NB4 (cell line): ENCODE measurements around the gene BPGM.

ENCODE experiments used
- DNase-seq: peaks from one replicate; pipeline ENCODE4 v3.0.0; 2010; ENCODE audit warnings: low read depth
- H3K4me3 ChIP-seq: one replicate; pipeline ENCODE4 v1.5.1; 2011; ENCODE audit warnings: mild to moderate bottlenecking, low read depth, low read length, moderate library complexity
- CTCF ChIP-seq: IDR thresholded peaks from one replicate; pipeline ENCODE4 v1.5.1; 2012; ENCODE audit warnings: low read depth, low read length
- MYC ChIP-seq: IDR thresholded peaks from 2 replicates; pipeline ENCODE4 v1.6.1; 2011; ENCODE audit warnings: low read depth, low read length
- POLR2A ChIP-seq: IDR thresholded peaks from 2 replicates; pipeline ENCODE4 v1.6.1; 2011; ENCODE audit warnings: mild to moderate bottlenecking; ENCODE audit not compliant: insufficient read length; ENCODE audit errors: extremely low read depth
- TF ChIP-seq, protein P1 (sequence below): IDR thresholded peaks from 2 replicates; pipeline ENCODE4 v1.6.1; 2011; ENCODE audit warnings: low read depth, low read length

The BPGM gene

GRCh38 chr7:134710854-134711624, 64.4 kb downstream of the BPGM start:
- DNase-seq, result no peak
- no peak overlapping the region for H3K4me3 ChIP-seq
- TF ChIP-seq, protein P1, sequence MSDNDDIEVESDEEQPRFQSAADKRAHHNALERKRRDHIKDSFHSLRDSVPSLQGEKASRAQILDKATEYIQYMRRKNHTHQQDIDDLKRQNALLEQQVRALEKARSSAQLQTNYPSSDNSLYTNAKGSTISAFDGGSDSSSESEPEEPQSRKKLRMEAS, result no peak
- TF ChIP-seq POLR2A (no peak), CTCF (no peak)

DNA sequence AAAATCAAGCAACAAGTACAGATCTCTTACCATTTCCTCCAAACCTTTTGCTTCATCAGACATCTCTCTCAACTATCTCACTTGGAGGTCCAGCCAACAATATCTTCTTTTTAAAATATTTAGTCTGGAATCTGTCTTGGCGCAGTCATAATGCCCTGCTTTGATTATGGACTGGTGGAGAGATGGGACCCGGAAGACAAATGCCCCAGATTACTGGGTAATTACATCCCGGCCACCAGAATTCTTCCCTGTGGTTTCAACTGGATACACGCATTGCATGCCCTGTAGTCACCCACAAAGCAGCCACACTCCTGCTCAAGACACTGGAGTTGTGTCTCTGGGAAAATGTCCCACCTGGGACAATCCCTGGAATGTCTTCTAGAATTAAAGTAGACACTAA, 65.5 kb downstream of the BPGM start:
- DNase-seq, result no peak
- H3K4me3 ChIP-seq, result no peak overlapping the region
- TF ChIP-seq POLR2A (no peak), MYC (no peak), CTCF (no peak)
- TF ChIP-seq, protein P1, result no peak

DNA sequence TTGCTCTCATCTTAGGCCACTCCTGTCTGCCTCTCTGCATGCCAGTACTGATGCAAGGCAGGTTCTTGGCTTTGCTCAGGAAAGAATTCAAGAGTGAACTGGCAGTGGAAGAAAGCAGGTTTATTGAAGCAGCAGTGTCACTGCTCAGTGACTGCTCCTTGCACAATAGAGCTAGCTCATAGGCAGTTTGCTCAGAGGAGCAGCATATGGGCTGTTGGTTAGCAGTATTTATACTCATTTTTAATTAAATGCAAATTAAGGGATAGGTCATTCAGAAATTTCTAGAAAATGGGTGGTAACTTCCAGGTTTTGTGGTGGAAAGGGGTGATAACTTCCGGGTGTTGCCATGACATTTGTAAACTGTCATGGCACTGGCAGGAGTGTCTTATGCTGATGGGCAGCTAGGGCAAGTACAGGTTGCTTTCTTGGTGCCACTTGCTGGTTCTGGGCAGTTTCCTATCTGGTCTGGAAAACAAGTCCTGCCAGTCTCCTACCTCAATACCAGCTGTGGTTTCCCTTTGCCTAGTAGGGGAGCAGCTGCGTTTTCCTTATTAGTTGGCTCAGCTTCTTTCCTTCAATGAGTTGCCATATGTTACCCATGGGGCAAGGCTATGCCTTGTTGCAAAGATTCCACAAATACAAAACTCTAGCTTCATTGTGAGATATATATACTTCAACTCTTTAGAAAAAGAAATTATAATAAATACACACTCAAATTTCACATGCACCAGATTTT, 68.0 kb downstream of the BPGM start:
- no peak for TF ChIP-seq MYC
- TF ChIP-seq POLR2A, result no peak
- TF ChIP-seq, protein P1, result no peak
- no peak for TF ChIP-seq CTCF
- DNase-seq, result no peak
- no peak overlapping the region for H3K4me3 ChIP-seq

GRCh38 chr7:134718211-134718875, 71.7 kb downstream of the BPGM start:
- no peak overlapping the region for H3K4me3 ChIP-seq
- TF ChIP-seq POLR2A (no peak), MYC (no peak)
- TF ChIP-seq, protein P1, result no peak
- no peak for DNase-seq

DNA sequence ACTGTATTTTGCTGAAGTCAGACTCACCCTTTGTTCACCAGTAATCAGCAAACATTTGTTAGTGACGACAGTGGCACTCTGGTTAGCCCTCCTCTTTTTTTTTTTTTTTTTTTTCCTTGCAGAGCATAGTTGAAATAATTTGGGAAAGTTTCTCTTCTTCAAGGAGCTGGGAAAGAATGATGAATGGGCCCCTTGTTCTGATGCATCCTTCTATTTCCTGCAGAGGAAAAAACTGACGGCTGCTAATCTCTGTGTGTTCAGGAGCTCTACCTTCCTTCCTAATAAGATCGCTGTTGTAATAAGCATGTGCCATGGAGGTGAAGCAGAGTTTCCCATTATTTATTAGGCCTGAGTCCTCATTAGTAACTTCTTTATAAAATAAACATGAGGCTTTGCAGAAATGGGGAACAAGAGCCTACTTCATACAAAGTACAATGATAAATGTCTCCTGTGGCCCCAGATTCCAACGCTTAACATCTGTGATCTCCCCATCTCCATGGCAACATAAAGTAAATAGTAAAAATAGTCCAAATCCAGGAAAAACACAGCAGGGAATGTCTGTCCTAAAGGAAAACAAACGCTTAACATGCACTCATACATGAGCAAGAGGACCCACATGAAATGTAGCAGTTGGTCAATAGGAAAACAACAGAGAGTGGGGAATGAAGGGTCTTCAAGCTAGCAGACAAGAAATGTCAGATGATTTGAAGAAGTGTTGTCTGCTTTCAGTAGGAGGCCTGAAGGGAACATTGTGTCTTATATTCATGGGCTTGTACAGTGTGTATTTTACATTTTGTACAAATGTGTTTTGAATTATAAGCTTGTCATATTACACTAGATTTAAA, 73.7 kb downstream of the BPGM start:
- no peak overlapping the region for H3K4me3 ChIP-seq
- no peak for DNase-seq
- TF ChIP-seq CTCF (no peak), MYC (no peak), POLR2A (no peak)
- TF ChIP-seq, protein P1, result no peak
